Measurements from ENCODE around the gene NFATC2IP.
"Not testable (repeated sequence)": the region's sequence is repeated elsewhere in the genome, so short reads cannot be mapped to it uniquely, and the experiment has no call there.

NFATC2IP gene

DNA sequence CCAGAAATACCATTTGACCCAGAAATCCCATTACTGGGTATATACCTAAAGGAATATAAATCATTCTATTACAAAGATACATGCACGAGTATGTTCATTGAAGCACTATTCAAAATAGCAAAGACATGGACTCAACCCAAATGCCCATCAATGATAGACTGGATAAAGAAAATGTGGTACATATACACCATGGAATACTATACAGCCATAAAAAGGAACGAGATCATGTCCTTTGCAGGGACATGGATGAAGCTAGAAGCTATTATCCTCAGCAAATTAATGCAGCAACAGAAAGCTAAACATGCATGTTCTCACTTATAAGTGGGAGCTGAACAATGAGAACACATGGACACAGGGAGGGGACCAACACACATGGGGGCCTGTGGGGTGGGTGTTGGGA is 24.5 kb upstream of the NFATC2IP start:
- not testable (repeated sequence) for DNase-seq

DNA sequence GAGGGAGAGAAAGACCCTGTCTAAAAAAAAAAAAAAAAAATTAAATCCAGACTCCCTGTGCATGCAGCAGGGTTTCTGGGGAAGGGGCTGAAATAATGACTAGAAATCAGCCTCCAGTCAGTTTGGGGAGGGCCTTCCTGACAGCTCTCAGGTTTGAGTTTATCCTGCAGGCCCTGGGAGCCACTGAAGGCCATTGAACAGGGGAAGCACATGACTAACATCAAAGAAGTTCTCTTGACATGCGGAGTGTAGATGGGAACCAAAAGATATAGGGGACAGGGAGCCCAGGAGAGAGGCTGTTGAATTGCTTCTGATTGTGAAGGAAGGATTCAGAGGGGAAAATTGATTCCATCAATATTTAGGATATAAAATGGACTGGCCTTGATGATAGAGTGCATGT is 22.9 kb upstream of the NFATC2IP start:
- DNase-seq, result no peak

DNA sequence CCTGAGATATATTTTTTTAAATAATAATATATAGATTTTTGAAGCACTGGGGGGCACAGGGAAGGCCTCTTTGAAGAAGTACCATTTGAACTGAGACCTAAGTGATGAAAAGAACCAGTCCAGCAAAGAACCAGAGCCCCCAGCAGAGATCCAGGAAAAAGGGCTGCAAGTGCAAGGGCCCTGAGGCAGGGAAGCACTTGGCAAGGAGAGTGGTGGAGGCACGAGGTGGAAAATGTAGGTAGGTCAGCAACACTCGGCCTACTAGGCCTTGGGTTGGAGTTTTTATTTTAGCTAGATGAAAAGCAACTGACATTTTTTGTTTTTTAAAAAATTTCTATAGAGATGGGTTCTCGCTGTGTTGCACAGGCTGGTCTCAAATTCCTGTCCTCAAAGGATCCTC is 20.5 kb upstream of the NFATC2IP start:
- DNase-seq, result no peak

- DNase-seq, result no peak
Measured at GRCh38 chr16:28930652-28931051, 20.1 kb upstream of the NFATC2IP start.

DNA sequence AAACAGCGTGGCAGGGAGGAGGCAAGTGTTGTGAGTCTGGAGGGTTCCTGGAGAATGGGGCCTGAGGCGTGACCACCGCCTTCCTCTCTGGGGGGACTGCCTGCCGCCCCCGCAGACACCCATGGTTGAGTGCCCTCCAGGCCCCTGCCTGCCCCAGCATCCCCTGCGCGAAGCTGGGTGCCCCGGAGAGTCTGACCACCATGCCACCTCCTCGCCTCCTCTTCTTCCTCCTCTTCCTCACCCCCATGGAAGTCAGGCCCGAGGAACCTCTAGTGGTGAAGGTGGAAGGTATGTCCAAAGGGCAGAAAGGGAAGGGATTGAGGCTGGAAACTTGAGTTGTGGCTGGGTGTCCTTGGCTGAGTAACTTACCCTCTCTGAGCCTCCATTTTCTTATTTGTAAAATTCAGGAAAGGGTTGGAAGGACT is 18.9 kb upstream of the NFATC2IP start, which contains the start of gene CD19:
Gene CD19, plus strand, starts transcription at position 171 of the 425 bp plus-strand sequence. Its CDS starts 30 bp downstream, at position 201.
- DNase-seq, result no peak

- no peak for DNase-seq
Measured at GRCh38 chr16:28932339-28933141, 18.2 kb upstream of the NFATC2IP start.

- DNase-seq, result no peak
Measured at GRCh38 chr16:28933171-28933570, 17.6 kb upstream of the NFATC2IP start.

GRCh38 chr16:28935346-28935745 is 15.4 kb upstream of the NFATC2IP start:
- DNase-seq, result no peak

DNA sequence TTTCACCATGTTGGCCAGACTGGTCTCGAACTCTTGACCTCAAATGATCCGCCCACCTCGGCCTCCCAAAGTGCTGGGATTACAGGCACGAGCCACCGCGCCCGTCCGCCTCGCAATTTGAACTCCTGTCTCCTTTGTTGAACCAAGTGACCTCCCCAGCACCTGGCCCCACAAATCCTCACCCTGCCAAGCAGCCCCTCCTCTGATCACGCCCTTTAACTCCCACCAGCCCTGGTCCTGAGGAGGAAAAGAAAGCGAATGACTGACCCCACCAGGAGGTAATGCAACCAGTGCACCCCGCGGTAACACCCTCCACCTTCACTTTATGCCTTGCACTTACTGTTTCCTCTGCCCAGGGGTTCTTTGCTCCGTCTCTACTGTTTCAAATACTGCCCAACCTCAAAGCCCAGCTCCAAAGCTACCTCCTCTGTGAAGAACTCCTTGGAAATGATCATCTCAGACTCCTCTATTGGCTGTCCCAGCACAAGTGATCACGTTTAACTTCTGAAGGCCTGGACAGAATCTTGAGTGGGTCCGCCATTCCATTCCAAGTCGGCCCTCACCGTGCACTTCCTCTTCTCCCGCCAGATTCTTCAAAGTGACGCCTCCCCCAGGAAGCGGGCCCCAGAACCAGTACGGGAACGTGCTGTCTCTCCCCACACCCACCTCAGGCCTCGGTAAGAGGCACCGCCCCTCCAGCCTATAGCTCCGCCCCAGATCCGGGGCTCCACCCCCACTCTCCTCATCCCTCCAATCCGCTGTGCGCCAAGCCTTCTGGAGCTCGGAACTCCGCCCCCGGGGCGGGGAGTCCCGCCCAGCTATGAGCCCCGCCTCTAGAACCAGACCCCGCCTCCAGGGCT is 14.6 kb upstream of the NFATC2IP start:
- DNase-seq, result peak; percentile 96

GRCh38 chr16:28936784-28937155 is 14.0 kb upstream of the NFATC2IP start:
- no peak for DNase-seq

GRCh38 chr16:28937222-28937876 is 13.4 kb upstream of the NFATC2IP start:
- no peak for DNase-seq

GRCh38 chr16:28938721-28939120 is 12.0 kb upstream of the NFATC2IP start:
- DNase-seq, result no peak

DNA sequence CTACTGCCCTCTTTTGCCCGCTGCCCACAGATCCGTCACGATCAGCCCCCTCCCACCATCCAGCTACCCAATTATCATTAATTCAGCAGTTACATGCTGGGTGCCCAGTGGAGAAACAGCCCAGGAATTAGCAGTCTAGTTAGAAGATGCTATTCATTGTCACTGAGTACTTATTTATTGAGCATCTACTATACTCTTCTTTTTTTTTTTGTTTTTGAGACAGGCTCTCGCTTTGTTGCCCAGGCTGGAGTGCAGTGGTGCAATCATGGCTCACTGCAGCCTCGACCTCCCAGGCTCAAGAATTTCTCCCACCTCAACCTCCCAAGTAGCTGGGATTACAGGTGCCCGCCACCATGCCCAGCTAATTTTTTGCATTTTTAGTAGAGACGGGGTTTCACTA is 10.9 kb upstream of the NFATC2IP start:
- not testable (repeated sequence) for DNase-seq

DNA sequence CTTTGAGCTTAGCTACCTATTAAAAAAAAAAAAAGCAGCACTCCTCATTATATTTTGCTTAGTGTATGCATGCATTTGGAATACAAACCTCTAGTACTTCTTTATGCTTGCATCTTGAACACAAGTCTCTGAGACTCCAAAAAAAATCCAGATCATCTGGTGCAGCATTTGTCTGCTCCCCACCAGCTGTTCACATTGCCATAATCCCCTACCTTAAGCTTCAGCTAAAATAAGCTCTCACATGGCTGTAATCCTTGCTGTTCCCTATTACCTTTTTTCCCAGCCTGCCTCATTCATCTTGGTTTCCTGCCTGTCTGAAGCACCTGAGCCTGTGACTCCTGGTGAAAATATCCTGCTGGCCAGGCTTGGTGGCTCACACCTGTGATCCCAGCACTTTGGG is 7.5 kb upstream of the NFATC2IP start:
- no peak for DNase-seq

DNA sequence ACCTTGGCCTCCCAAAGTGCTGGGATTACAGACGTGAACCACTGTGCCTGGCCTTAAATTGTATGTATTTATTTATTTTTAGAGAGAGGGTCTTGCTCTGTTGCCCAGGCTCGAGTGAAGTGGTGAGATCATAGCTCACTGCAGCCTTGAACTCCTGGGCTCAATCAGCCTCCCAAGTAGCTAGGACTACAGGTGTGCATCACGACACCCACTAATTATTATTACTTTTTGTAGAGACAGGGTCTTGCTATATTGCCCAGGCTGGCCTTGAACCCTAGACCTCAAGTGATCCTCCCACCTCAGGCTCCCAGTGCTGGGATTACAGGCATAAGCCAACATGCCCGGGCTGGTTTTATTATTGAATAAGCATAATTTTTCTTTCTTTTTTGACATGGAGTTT is 4.1 kb upstream of the NFATC2IP start:
- DNase-seq, result no peak

- DNase-seq, result no peak
Measured at GRCh38 chr16:28951410-28951943, 740 bp downstream of the NFATC2IP start.

GRCh38 chr16:28958216-28958615 is 7.5 kb downstream of the NFATC2IP start:
- no peak for DNase-seq

- DNase-seq, result no peak
Measured at GRCh38 chr16:28958836-28959235, 8.1 kb downstream of the NFATC2IP start.

DNA sequence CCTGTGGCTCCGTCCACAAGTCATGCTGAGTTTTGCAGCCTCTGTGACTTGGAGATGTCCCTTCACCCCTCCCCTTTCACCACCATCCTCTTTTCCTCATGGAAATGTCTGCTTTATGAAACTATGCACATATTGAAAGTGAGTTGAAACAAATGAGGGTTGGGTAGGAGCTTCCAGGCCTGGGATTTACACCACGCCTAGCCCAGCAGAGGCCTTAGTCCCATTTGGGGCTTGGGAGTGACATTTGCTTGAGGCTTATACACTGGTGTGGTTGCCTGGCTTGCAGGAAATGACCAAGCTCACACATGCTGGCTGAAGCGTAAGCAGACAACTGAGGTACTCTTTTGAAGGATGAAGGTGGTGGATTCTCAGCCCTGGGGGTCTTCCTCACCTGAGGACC is 13.3 kb downstream of the NFATC2IP start:
- no peak for DNase-seq

GRCh38 chr16:28964496-28964895 is 13.8 kb downstream of the NFATC2IP start:
- DNase-seq, result no peak

DNA sequence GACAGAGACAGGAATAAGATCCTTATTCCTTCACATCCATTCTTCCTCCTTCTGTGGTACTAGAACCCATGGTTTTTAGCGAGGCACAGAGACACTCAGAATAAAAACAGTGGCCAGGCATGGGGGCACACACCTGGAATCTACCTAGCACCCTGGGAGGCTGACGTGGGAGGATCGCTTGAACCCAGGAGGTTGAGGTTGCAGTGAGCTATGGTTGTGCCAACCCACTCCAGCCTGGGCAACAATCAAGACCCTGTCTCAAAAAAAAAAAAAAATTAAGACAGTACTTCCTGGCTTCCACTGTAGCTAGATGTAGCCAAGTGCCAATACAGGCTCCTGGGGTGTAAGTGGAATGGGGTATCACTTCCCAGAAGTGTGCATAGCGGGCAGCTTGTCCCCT is 16.4 kb downstream of the NFATC2IP start:
- DNase-seq, result no peak

DNA sequence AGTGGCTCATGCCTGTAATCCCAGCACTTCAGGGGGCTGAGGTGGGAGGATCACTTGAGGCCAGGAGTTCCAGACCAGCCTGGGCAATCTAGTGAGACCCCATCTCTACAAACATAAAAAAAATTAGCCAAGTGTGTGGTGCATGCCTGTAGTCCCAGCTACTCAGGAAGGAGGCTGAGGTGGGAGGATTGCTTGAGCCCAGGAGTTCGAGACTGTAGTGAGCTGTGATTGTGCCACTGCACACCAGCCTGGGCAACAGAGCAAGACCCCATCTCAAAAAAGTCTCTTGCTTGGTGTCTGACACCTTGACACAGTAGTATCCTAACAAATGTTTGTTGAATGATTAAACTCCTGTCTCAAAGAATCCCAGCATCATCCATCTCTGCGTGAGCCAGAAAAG is 19.0 kb downstream of the NFATC2IP start:
- DNase-seq, result not testable (repeated sequence)

GRCh38 chr16:28974007-28974436 is 23.3 kb downstream of the NFATC2IP start:
- peak; percentile 70 for DNase-seq
